Measurements from ENCODE around the gene APH1B.
"Not testable (repeated sequence)": the region's sequence is repeated elsewhere in the genome, so short reads cannot be mapped to it uniquely, and the experiment has no call there.

Gene APH1B

DNA sequence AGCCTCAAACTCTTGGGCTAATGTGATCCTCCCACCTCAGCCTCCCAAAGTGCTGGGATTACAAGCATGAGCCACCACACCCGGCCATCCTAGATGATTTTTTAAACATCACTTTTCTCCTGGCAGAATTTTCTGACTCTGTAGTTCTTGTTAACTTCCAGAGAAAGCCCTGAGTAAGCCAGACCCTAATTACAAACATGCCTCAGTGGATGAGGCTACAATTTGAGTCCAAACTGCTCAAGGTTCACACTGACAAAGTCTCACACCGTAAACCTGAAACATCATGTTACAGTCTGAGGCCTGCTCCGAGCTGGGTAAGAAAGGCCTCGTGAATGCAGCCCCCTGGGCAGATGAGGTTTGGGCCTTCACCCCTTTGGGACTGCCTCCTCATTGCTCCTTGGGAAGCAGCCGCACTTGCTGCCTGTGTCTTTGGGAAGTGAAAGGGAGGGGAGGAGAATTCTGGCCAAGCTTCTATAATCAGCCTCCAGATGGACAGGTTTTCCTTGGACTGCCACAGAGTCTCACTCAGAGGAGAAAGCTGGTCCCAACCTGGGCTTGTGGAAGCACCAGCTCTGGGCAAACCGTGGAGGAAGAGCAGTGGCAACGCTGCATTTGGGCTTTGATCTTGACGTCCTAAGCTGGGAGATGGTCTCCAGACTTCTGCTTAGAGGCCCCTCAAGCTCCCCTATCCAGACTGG, 58.3 kb downstream of the APH1B start:
- DNase-seq = no peak

DNA sequence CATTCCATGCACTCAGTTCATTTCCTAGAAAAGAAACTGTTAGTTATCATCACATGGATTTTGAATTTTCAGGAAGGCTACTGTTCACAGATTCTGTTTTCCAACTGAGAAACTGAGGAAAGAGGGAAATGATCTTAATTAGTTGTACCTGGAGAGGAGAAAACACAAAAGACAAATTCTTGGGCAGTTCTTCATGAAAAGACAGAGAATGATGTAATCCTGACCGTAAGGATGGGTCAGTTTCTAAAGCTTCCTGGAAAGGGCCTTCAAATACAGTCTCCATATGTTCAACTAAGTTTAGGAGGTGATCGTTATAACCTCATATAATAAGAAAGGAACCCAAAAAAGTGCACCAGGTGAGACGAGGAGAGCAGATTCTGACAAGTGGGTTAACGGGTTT, 59.6 kb downstream of the APH1B start:
- DNase-seq = no peak

DNA sequence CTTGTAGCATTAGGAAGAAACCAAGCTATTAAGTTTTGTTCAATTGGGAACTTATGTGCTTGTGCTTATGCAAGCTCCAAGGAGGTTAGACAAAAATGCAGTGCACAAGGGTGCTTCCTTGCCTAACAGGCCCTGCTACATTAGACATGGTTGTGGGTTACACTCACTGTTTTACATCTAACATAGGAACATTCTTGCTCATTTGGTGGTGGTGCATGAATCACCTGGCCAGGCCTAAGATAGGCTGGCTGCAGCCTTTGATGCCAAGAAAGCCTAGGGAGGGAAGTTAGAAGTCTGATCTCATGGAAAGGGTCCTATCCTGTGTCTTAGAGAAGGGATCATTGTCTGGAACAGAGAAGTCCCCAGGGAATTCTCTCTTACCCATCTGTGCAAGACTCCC, 60.8 kb downstream of the APH1B start:
- no peak for DNase-seq

DNA sequence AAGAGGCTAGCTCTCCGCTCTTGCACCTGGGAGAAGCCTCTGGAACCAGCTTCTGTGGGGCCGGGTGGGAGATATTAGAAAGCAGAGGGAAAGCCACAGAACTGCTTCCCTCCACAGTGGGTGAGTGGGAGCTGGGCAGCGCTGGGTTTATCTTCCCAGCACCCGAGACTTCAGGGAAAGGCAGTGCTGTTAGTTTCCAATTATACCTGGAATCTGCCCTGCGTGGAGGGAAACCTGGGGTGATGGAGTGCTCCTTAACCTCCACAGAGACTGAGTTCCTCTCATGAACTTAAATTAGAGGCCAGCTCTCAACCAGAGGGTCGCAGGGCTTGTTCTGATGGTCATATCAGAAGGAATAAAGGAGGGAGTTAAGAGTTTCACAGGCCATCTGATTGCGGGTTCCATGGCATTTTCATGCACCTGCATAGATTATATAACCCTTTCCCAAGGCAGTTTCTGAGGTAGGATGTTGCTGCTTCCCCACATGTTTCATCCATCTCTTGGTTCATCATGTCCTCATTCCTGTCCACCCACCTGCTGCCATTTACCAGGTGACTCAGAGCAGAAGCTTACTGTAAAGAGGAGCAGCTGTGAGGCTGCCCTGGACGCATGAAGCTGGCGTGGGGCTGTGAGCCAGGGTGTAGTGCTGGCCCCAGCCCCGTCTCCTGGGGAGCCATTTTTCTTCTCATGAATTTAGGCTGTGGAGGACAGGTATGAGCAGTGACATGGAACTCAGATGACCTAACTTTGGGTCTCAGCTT, 61.8 kb downstream of the APH1B start:
- no peak for DNase-seq

DNA sequence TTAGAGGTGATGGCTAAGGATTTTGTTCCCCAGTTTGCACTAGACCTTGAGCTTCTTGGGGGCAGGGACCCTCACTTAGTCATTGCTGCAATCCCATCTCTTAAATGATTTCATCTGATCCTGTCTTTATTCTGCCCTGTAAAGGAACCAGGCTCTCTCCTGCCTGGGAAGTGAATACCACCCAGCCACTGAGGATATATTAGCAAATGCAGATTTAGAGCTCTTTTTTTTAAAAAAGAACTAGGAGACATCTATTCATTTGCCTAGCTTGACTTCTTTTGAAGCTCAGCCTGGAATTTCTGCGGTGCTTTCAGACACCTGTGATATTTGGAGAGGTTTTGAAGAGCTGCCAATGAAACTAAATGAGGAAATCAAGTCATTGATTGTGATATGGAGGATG, 62.4 kb downstream of the APH1B start:
- DNase-seq = no peak

DNA sequence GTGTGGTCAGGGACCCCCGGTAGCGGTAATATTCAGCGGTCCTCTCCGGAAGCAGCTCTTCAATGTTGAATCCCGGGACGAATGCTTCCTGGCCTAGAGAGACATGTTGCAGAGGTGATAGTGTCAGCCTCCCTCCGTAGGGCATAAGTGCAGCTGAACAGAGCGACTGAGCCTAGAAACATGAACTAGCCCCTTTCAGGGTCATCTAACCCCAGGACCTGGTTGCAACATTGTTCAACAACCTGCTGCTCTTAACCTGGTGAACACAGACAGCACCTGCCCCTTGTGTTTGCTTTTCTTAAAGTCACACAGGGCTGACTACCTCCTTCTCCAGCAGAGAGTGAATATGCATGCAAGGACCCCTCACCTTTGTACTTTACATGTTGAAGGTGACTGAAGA, 62.9 kb downstream of the APH1B start:
- no peak for DNase-seq

DNA sequence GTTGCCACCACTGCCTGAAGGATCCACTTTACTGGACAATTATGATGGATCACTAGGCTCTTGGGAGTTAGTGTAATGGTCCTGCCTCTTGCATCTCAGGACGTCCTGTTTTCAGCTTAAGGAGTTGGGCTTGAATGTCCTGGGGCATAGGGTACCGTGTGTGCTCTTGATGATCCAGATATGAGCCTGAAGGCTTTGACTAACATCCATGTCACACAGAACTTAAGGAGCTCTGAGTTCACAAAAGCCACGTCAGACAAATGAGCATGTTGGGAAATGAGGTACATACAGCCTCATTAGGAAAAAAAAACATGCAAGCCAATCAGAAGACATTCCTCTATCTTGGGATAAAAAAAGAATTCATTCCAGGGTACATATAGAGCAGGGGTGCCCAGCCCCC, 63.5 kb downstream of the APH1B start:
- DNase-seq = no peak

DNA sequence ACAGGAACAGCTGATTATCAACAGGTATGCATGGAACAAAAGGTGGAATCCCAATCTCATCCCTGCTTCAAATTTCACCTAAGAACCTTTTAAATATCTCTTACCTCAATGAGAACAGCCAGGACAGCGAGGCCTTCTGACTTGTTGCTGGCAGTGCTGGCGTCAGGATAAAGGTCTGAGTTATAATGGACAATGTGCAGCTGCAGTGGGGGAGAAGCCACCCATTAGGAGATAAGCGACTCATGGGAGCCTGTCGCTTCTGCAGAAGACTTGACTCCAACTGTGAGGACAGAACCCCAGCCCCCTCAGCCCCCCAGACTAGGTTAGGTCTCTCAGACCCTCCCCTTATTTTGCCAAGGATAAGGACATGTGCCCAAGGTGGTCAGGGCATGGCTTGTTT, 64.5 kb downstream of the APH1B start:
- DNase-seq = no peak

DNA sequence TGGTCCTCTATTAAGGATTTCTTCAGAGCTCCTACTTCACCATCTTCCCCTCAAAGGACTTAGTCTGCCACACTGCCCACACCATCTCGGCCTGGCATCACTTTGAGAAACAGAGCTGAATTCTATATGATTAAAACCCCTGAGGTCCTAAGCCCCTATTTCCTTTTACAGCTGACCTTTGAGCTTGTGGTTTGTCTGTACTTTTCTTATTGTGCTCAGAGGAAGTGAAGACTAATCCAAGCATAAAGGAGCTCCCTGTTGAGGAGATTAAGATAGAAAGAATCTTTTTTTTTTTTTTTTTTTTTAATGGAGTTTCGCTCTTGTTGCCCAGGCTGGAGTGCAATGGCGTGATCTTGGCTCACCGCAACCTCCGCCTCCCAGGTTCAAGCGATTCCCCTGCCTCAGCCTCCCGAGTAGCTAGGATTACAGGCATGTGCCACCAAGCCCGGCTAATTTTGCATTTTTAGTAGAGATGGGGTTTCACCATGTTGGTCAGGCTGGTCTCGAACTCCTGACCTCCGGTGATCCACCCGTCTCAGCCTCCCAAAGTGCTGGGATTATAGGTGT, 65.7 kb downstream of the APH1B start:
- not testable (repeated sequence) for DNase-seq

DNA sequence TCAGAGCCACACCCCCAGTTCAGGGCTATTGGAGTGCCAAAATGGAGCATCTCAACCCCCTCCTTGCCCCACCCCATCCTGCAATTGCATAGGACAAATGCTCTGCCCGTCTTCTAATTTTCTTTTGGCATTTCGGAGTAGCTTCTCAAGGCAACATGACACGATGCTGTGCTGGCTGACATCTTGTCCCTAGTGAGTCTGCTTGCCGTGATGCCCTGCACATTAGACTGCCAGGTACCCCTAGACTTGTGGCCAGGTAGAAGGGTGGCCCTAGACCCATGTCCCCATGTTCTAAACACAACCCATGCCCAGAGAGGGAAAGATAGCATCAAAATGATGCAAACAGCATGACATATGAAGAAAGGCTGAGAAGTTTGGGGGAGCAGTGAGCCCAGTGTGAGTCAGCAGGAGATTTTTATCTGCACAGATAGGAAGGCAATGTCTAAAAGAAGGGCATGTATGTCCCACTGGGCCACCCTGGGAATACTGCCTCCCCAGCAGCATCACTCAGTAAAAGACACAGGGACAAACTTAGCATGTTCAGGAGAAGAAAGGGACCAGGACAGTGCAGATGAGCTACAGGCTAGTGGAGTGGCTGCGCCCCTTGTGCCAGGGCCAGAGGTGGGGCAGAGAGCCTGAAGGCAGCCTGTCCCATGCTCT, 67.5 kb downstream of the APH1B start:
- no peak for DNase-seq

DNA sequence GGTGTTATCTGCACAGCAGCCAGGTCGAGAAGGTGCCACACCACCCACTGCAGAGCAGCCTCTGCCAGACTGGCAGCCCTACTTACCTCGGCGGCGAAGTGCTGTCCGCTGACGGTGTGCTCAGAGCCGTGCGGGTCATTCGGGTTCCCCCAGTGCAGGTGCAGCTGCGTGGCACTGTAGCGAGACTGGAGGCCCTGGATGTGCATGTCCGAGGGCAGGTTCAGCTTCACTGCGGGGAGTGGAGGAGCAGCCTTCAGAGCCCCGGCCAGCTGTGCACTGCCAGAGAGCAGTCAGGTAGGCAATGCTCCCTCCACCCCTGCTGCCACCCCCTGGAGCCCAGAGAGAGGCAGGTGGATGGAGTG, 68.0 kb downstream of the APH1B start:
- no peak for DNase-seq

DNA sequence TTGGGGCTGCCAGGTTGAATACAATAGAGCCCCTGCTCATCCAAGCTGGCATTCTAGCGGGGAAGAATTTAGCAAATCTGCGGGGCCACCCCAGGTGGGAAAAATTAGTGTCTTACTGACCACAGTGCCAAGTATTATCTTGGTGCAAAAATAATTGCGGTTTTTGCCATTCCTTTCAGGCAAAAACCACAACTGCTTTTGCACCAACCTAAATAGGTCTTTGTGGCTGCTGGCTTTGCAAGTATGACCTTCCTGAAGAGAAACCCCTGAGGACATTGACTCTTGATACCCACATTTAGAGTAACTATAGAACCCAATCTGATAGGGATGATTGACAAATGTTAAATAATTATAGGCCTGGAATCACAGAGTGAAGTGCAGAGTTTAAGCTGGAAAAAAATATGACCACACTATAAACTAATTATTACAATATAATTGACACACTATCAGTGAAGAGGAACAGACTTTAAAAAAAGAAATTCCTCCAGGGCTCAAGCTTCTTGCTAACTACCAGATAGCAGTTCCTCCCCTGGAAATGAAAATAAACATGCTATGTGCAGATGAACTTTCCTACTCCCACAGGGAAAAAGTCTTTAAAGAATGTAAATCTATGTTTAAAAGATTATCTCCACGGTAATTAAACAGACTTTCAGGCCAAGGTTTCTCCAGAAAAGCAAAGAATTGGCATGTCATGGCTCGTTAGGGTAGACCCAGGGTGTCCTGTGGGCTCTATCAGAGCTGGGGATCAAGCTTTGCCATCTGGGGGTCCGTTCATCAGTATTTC, 69.9 kb downstream of the APH1B start:
- DNase-seq = no peak

DNA sequence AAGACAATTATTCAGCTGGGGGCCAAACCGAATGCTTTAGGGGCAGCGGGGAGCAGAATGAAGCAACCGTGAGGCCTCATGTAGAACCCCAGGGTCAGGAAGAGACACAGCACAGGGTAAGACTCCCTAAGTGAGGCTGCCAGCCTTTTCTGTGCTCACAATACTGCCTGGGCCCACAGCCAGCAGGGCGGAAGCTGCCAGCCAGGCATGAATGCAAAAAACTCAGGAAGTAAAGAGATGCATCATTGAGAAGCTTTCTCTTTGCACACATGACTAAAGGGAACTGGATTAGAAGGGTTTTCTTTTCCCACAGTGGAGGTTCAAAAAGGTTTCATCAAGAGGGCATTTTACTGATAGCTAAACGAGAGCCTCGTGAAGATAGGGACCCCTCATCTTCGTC, 71.0 kb downstream of the APH1B start:
- DNase-seq = no peak

DNA sequence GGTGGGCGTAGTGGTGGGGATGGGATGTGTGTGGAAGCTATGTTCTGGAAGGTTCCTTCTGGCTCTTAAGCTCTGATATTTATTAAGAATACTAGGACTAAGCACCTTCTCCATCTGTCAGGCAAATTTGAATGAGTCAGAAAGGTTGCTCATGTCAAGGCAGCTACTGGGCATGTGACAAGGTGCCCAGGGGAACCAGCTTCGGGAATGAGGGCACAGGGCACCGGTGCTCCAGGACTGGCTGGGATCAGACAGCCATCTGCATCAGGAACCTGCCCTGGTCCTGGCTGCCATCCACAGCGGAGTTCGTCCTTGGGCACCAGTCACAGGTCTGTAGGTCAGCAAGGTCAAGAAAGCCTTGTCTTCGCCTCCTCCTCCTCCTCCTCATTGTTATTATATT, 71.8 kb downstream of the APH1B start:
- no peak for DNase-seq

DNA sequence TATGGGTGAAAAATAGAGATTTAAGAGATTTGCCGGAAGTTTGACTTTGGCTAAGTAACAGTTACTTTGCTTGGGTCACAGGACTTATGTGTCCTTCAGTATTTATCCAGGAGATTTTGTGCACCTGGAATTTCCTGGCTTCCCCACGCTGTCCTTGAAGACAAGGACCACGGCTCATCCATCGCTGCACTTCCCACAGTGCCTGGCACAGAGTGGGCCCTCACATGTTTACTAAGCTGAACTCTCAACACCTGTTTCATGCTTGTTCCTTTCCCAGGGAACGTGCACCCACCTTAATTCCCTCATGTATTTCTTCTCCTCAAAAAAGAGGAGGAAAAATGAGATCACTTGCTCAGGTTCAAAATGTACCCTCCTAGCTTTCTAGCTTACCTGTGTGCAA, 72.2 kb downstream of the APH1B start:
- no peak for DNase-seq

DNA sequence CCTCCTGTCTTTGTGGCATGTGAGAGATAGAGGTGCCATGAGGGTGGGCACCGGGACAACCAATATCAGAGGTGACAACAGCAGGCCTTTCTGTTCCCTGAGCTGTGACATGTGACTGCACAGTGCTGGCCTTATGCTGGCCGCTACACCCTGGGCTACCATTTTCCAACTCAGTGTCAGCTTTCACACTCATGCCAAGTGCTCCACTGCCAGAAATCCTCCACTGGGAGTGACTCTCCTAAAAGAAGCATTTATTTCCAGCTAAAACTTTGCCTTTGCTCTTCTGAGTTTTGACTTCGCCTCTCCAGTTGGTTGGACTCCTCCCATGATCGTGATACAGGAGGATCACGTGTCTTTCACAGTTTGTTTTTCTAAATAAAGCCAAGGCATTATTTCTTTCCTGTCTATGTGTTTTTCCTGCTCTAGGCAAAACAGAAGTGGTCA, 72.8 kb downstream of the APH1B start:
- no peak for DNase-seq

DNA sequence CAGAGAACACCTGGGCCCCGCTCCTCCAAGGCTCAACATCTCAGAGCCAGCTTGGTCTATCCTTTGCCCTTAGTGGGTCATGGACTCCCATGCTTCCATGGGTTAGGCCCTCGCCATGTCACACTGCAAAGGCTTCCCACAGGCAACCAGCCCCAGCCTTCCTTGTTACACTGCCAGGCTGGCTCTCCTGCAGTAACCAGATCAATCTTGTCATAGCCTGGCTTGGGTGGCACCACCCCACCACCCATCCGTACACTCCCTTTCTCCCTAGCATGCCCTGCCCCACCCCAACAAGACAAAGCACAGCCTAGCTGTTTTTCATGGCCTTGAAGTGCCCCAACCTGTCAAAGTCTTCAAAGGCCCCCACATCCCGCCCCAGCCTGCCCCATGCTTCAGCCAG, 73.8 kb downstream of the APH1B start:
- DNase-seq = no peak

DNA sequence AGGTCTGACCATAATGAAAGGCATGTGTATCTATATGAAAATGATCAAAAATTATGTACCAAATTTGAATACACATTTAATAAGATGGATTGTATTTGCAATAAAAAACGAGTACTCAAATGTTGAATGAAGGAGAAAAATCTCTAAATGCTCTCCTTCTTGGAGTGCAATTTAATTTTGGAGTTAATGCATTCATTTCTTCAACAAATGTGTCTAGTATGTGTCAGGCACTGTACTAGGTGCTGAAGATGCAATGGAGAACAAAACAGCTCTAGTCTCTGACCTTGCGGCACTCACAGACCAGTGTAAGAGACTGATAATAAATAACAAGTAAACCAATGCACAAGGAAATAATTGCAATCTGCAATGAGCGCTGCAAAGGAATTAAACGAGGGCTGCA, 75.4 kb downstream of the APH1B start:
- no peak for DNase-seq

DNA sequence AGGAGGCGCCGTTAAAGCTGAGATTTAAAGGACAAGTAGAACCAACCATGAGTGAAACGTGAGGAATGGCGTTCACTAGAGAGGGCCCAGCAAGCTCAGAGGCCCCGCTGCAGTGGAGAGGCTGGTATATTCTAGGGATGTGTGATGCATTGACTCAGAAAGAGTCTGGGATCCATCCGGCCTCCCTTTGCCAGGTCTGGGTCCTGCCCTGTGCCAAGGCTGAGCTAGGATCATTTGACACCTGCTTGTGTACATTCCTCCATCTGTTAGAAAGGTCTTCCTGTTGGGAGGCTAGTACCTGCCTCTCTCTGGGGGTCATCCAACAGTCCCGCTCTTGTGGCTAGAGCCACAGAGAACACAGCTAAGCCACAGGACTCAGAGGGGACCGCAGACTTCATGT, 75.9 kb downstream of the APH1B start:
- no peak for DNase-seq

DNA sequence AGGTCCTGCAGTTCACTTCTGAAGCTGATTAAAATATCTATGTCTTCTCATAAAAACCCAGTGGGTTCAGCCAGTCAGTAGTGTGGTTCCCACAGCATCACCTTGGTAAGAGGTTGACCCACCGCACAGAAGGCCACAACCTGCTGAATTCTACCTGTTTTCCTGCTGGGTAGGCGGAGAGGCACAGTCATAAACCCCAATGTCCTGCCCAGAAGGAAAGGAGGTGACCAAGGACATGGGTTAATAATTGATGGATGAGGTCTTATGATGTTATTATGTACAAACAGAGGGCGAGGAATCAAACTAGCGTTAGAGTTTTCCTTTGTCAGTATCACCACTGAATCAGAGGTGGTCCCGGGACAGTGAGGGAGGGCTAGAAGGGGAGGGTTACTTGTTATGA, 76.5 kb downstream of the APH1B start:
- DNase-seq = no peak

DNA sequence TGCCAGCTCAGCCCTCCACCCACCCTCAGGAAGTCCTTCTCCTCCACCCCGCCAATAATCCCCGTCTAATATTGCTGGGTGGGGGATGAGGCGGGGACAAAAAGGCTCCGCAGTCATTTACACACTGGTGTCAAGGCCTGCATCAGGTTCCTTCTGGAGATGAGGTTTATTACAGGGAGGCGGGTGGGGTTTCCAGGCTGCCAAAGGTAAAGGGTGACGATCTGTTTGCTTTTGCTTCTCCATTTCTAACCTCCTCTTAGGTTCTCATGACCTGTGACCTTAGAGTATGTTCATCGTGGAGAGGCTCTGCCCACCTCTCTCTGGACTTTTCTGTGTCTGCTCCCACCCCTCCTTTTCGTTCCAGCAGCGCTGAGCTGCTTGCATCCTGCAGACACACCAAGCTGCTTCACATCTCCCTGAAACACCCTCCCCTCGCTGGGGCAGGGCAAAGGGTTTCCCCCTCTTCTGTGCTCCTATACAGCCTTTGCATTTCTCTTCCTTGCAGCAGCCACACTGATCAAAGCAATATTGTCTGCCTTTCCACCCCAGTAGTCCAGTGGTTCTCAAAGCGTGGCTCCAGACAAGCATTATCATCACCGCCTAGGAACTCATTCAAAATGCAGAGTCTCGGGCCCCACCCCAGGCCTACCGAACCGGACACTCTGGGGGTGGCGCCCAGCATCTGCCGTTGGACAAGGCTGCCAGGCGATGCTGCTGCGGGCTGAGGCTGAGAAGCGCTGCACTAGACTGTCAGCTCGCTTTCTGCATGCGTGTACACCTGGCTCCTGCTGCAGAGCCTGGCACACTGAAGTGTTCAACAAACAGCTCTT, 77.6 kb downstream of the APH1B start:
- DNase-seq = no peak

DNA sequence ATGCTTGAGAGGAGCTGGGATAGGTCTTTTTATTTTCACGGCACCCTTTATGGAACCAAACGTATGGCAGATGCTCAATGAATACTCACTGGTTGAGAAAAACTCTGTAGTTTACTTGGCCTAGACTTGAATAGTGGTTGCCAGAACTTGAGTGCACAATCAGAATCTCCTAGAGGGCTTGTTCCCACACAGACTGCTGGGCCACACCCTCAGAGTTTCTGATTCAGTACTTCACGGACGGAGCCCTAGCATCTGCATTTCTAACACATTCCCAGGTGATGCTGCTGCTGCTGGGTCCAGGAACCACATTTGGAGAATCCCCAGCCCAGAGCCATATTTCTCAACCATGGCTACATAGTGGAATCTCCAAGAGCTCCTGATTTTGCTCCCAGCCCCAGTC, 79.7 kb downstream of the APH1B start:
- DNase-seq = no peak

Data from activated naive CD4-positive, alpha-beta T cell treated with anti-CD3 and anti-CD28 coated beads, Interleukin-2, amount 50 U/mL, for 16 hours (primary cell).